Sciatic nerve (tissue), 2 donors: ENCODE measurements around the gene TSNAX. TPM values are rescaled to one million over a fixed set of nuclear protein-coding genes. Genes with fewer than 3 reads are reported as not detected.
"Not testable (repeated sequence)": the region's sequence is repeated elsewhere in the genome, so short reads cannot be mapped to it uniquely, and the experiment has no call there.

Experiments used
- ATAC-seq: fragments of 200-7000 bp; cut with Tn5 transposase; one replicate; pipeline ENCODE4 v1.9.1; 2020; ENCODE audit warnings: mild to moderate bottlenecking, moderate library complexity
- DNase-seq: peaks from one replicate; pipeline ENCODE4 v3.0.0-alpha.2; 2020; ENCODE audit warnings: low spot score
- intact Hi-C: fragments of 100-400 bp; cut with DNase I; formaldehyde crosslinking; loops from one replicate; pipeline ENCODE4 v1.14.2; 2022
- total RNA-seq: library from RNA; stranded (reverse); fragmentation: NEBNext Ultra II Directional; extraction: Animal tissue kit (Norgen Biotek cat#: 25700); gene quantifications from one replicate; pipeline ENCODE4 v1.2.1, GENCODE V29; 2021
- donor health status: DM: no; HTN: no; CAD: no.
- donor health status: DM: no; HTN: no; CAD: no.

The TSNAX gene
- total RNA-seq, 1 donor from 2014 or later, result 41.6 TPM

DNA sequence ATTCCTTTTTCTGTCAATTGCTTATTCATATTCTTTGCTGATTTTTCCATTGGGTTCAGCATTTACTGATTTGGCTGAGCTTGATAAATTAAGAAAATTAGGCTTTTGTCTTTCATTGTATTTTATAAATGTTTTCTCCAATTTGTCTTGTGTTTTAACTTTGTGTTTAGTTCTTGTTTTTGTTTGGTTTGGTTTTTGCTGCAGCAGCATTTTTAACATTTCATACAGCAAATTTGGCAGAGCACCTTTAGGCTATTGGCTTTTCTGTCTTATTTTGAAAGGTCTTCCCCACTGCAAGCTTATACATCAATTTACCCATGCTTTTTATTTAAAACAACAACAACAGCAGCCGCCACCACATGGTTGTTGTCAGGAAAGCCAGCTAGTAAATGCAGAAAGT, 64.3 kb downstream of the TSNAX start:
- intact Hi-C loops, result no loop called here
- no peak for ATAC-seq
- no peak for DNase-seq

GRCh38 chr1:231593264-231593663, 64.8 kb downstream of the TSNAX start:
- intact Hi-C loops, ATAC-seq, DNase-seq: not testable (repeated sequence)

DNA sequence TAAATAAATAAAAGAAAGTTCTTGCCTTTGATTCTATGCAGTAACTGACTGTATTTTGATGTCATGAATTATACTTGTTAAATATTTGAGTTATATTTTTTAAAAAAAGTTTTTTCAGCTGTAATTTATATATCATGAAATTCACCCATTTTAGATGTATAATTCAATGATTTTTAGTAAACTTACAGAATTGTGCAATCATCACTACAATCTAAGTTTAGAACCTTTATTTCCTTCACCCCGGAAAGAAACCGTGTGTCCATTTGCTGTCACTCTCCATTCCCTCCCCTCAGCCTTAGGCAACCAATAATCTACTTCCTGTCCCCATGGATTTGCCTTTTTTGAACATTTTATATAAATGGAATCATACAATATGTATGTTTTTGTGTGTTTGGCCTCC, 65.7 kb downstream of the TSNAX start:
- DNase-seq (no peak), ATAC-seq (no peak)
- intact Hi-C loops, result no loop called here

DNA sequence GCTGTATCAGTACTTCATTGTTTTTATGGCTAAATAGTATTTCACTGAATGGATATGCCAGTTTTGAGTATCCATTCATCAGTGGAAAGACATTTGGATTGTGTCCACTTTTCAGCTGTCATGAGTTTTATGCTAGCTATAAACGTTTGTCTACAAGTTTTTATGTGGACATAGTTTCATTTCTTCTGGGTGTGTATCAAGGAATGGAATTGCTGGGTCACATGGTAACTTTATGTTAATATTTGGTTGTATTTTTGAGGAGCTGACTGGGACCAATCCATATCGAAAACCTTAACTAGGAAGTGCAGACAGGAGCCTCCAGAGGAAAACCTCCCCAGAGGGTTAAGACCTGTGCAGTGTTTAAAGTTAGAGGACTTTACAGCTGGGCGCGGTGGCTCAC, 66.3 kb downstream of the TSNAX start:
- intact Hi-C loops, result no loop called here
- no peak for ATAC-seq
- DNase-seq, result no peak

GRCh38 chr1:231596337-231596791, 67.9 kb downstream of the TSNAX start:
- intact Hi-C loops, result no loop called here
- DNase-seq, result no peak
- no peak for ATAC-seq

- DNase-seq (no peak), ATAC-seq (no peak)
- intact Hi-C loops, result no loop called here
Measured at GRCh38 chr1:231597971-231598370, 69.5 kb downstream of the TSNAX start.

DNA sequence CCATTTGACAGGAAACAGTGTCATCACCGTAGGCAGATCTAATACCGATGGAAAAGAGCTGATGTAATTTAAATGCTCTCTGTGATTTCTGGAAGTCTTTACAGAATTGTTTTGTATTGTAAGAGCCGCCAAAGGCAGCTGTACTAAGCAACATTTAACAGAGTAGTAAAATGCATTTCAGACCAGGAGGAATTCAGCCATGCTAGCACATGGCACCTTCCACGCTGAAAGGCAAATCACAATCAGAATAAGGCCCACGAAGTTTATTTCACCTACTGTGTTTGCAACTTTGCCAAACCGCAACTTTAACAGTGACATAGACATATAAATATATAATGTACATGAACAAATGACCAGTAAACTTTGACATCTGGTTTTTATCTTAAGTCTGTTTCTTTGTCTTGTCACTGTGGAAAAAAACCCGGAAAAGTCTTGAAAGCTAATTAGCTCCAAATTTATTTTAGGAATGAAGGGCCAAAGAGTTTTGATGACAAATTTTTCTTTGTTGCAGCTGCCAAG, 72.0 kb downstream of the TSNAX start:
- intact Hi-C loops, result loop anchor here (5.0 kb wide), 1 partner anchor 243 kb away; no protein-coding TSS in a partner anchor
- DNase-seq, result no peak
- ATAC-seq, result no peak

- ATAC-seq (peak; percentile 78), DNase-seq (no peak)
- intact Hi-C loops, result loop anchor here (5.0 kb wide), 1 partner anchor 245 kb away; no protein-coding TSS in a partner anchor
Measured at GRCh38 chr1:231601824-231602672, 73.6 kb downstream of the TSNAX start.

DNA sequence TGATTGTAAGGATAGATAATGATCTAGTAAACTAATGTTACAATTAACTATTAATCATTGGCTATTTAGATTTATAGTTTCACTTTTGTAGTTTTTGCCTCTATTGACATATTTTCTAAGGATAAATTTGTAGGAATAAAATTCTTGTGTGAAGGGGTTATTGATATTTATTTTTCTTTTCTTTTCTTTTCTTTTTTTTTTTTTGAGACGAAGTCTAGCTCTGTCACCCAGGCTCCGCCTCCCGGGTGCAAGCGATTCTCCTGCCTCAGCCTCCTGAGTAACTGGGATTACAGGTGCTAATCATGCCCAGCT, 74.2 kb downstream of the TSNAX start:
- no peak for ATAC-seq
- intact Hi-C loops, result loop anchor here (5.0 kb wide), 1 partner anchor 245 kb away; no protein-coding TSS in a partner anchor

GRCh38 chr1:231603598-231604275, 75.3 kb downstream of the TSNAX start:
- DNase-seq (no peak), ATAC-seq (peak; percentile 75)
- intact Hi-C loops, result loop anchor here (5.0 kb wide), 1 partner anchor 246 kb away; no protein-coding TSS in a partner anchor

More for the DNA sequence above, 74.2 kb downstream of the TSNAX start:
- DNase-seq, result no peak

- intact Hi-C loops, result loop anchor here (5.0 kb wide), 1 partner anchor 247 kb away; no protein-coding TSS in a partner anchor
- DNase-seq, result no peak
- ATAC-seq, result no peak
Measured at GRCh38 chr1:231604276-231604621, 75.8 kb downstream of the TSNAX start.

GRCh38 chr1:231605149-231606100, 77.0 kb downstream of the TSNAX start:
- no peak for ATAC-seq
- DNase-seq, result no peak
- intact Hi-C loops, result no loop called here

DNA sequence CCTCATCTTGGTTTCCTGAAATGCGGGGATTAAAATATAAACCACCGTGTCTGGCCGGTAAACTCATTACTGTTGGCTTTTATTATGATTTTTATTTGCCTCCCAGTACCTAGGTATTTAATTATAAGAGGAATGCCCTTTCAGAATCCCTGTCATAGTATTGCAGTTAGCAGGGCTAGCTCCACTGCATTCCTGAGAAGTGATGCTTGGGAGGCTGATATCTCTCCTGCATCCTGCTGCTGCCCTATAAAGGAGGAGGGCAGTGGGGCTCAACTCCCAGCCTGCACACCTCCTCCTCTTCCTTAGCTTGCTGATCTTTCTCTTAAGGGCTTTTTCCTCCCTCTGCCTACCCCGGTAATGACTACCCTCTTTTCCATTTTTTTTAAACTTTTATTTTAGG, 78.2 kb downstream of the TSNAX start:
- intact Hi-C loops, result no loop called here
- no peak for DNase-seq
- no peak for ATAC-seq

DNA sequence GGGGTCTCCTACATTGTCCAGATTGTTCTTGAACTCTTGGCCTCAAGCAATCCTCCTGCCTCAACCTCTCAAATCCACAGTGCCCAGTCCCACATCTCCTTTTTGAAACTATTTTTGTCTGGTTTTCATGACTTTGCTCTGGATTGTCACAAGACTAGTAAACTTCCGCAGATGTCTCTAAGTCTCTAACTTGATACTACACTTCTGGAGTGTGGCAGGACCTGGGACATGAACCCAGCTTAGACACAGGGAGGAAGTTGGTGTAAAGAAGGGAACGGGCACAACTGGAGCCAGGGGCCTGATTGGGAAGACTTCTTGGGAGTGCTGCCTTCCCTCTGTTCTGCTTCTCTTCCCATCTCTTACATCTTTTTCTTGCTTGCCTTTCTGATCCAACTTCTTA, 81.9 kb downstream of the TSNAX start:
- no peak for DNase-seq
- peak; percentile 66 for ATAC-seq
- intact Hi-C loops, result no loop called here

- DNase-seq (no peak), ATAC-seq (no peak)
- intact Hi-C loops, result no loop called here
Measured at GRCh38 chr1:231611111-231611510, 82.6 kb downstream of the TSNAX start.

DNA sequence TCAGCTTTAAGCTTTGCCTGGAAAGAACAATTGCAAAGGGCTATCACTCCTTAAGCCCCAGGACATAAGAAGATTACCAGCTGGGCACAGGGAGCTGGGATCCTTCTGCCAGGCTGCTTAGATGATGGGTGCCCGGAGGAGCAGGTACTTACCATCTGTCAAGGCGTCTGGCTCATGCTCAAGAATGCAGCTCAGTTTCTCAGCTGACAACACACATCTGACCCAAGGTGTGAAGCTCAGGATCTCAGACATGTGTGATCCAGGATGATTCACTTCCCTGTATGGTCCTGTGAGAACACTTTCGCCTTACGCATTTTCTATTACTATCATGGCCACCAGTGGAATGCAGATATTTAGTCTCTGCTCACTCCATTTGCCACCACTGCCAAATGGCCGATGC, 83.4 kb downstream of the TSNAX start:
- DNase-seq, result no peak
- intact Hi-C loops, result no loop called here
- ATAC-seq, result no peak

DNA sequence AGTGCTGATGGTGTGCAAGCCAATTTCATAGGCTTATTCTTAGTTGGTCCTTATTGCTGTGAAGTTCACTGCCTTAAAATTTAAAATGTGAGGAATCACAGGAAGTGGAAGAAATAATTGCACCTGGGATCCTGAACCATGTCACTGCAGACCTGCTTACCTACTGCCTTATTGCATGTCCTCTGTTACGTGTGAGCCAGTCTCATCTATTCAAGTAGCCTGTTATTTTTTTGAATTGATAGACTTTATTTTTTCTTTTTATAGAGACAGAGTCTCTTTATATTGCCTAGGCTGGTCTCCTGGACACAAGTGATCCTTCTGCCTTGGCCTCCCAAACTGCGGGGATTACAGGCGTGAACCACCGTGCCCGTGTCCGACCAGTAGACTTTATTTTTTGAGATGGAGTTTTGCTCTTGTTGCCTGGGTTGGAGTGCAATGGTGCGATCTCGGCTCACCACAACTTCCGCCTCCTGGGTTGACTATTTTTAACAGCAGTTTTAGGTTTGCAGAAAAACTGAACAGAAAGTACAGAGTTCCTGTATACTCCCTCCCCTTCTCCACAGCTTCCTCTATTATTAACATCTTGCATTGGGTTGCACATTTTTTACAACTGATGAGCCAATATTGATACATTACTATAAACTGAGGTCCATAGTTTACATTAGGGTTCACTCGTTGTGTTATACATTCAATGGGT, 84.1 kb downstream of the TSNAX start:
- intact Hi-C loops, result no loop called here
- ATAC-seq (peak; percentile 74), DNase-seq (no peak)
